ENCODE measurements around the gene ELAC1. TPM values are rescaled to one million over a fixed set of nuclear protein-coding genes. Genes with fewer than 3 reads are reported as not detected.

Gene ELAC1
- total and polyA plus RNA-seq, 11 donors: 2.3 to 7.2 (median 4.0) TPM

GRCh38 chr18:50947899-50948298, 19.9 kb upstream of the ELAC1 start:
- no peak overlapping the region for H3K4me3 ChIP-seq
- H3K9me3 ChIP-seq: no peaks in the 10 kb centered on the region
- no peak for ATAC-seq
- H3K27me3 ChIP-seq: no peaks in the 10 kb centered on the region
- peaks cover 0 to 4% (median 0%) of the 10 kb centered on the region in 12 donors for H3K4me1 ChIP-seq
- no peak for DNase-seq
- 69 to 74% (median 72%) methylated on average over 1 of the region's 1 CpG for WGBS, 4 donors
- intact Hi-C loops (cut with DNase I): no loop called here
- peaks cover 0 to 46% (median 15%) of the 10 kb centered on the region in 9 donors for H3K36me3 ChIP-seq
- TF ChIP-seq POLR2A (IDR thresholded peaks at IDR 0.05) (no peak), CTCF (IDR thresholded peaks at IDR 0.05) (no peak)
- H3K27ac ChIP-seq: no peak overlapping the region

GRCh38 chr18:50949185-50949584, 18.7 kb upstream of the ELAC1 start:
- no peaks in the 10 kb centered on the region for H3K9me3 ChIP-seq
- no peak overlapping the region for H3K27ac ChIP-seq
- DNase-seq: no peak
- no peak for ATAC-seq
- no peak overlapping the region for H3K4me3 ChIP-seq
- H3K27me3 ChIP-seq: no peaks in the 10 kb centered on the region
- no peaks in the 10 kb centered on the region for H3K4me1 ChIP-seq
- peaks cover 0 to 35% (median 15%) of the 10 kb centered on the region in 9 donors for H3K36me3 ChIP-seq
- 94 to 97% (median 96%) methylated on average over 6 of the region's 6 CpGs for WGBS, 4 donors
- intact Hi-C loops (cut with DNase I): no loop called here
- TF ChIP-seq POLR2A (IDR thresholded peaks at IDR 0.05) (no peak), CTCF (IDR thresholded peaks at IDR 0.05) (no peak)

GRCh38 chr18:50950626-50951025, 17.2 kb upstream of the ELAC1 start:
- H3K27ac ChIP-seq: no peak overlapping the region
- no peaks in the 10 kb centered on the region for H3K4me1 ChIP-seq
- intact Hi-C loops (cut with DNase I): no loop called here
- whole genome bisulfite sequencing, 4 donors: 83 to 85% (median 83%) methylated on average over 4 of the region's 4 CpGs
- H3K36me3 ChIP-seq: peaks cover 0 to 26% (median 7%) of the 10 kb centered on the region in 9 donors
- DNase-seq (no peak), ATAC-seq (no peak)
- no peaks in the 10 kb centered on the region for H3K9me3 ChIP-seq
- TF ChIP-seq CTCF (IDR thresholded peaks at IDR 0.05) (no peak), POLR2A (IDR thresholded peaks at IDR 0.05) (no peak)
- H3K27me3 ChIP-seq: no peaks in the 10 kb centered on the region
- no peak overlapping the region for H3K4me3 ChIP-seq

- no peak for TF ChIP-seq POLR2A (IDR thresholded peaks at IDR 0.05)
- TF ChIP-seq CTCF (IDR thresholded peaks at IDR 0.05): no peak
- ATAC-seq (no peak), DNase-seq (no peak)
- WGBS, 4 donors: 69 to 78% (median 74%) methylated on average over 3 of the region's 3 CpGs
- Histone ChIP-seq H3K27ac (no peak overlapping the region), H3K9me3 (no peaks in the 10 kb centered on the region), H3K36me3 (peaks cover 0 to 1% (median 0%) of the 10 kb centered on the region in 9 donors), H3K4me3 (no peak overlapping the region), H3K4me1 (no peaks in the 10 kb centered on the region), H3K27me3 (no peaks in the 10 kb centered on the region)
- intact Hi-C loops (cut with DNase I): loop anchor here in 1 of 10 donors (2.0 kb wide), 1 partner anchor 41 kb away; no protein-coding TSS in a partner anchor
Measured at GRCh38 chr18:50953822-50954221, 14.0 kb upstream of the ELAC1 start.

All from heart left ventricle (tissue), 16 donors.